Measurements from ENCODE around the gene INTS3.
"Not testable (repeated sequence)": the region's sequence is repeated elsewhere in the genome, so short reads cannot be mapped to it uniquely, and the experiment has no call there.

INTS3 gene

GRCh38 chr1:153779781-153780541 is 52.1 kb downstream of the INTS3 start:
- DNase-seq, result no peak

- no peak for DNase-seq
These were observed 52.7 kb downstream of the INTS3 start for GRCh38 chr1:153780551-153780950.

- not testable (repeated sequence) for DNase-seq
These were observed 54.8 kb downstream of the INTS3 start for GRCh38 chr1:153782648-153783047.

- peak; percentile 81 for DNase-seq
These were observed 55.7 kb downstream of the INTS3 start for GRCh38 chr1:153783233-153784190.

- no peak for DNase-seq
These were observed 58.4 kb downstream of the INTS3 start for GRCh38 chr1:153786038-153786790.

GRCh38 chr1:153789478-153790034 is 61.7 kb downstream of the INTS3 start:
- DNase-seq, result no peak

- no peak for DNase-seq
These were observed 62.6 kb downstream of the INTS3 start for GRCh38 chr1:153790313-153790965.

- no peak for DNase-seq
These were observed 63.3 kb downstream of the INTS3 start for GRCh38 chr1:153790966-153791647.

GRCh38 chr1:153791648-153792253 is 63.9 kb downstream of the INTS3 start:
- no peak for DNase-seq

GRCh38 chr1:153792631-153793041 is 64.8 kb downstream of the INTS3 start:
- no peak for DNase-seq

GRCh38 chr1:153793261-153793972 is 65.6 kb downstream of the INTS3 start:
- no peak for DNase-seq

- no peak for DNase-seq
These were observed 66.2 kb downstream of the INTS3 start for GRCh38 chr1:153793973-153794615.

GRCh38 chr1:153794624-153795329 is 66.9 kb downstream of the INTS3 start:
- DNase-seq, result no peak

GRCh38 chr1:153795330-153795837 is 67.5 kb downstream of the INTS3 start:
- no peak for DNase-seq

GRCh38 chr1:153795934-153796785 is 68.3 kb downstream of the INTS3 start:
- DNase-seq, result no peak

GRCh38 chr1:153796786-153797659 is 69.2 kb downstream of the INTS3 start:
- peak; percentile 72 for DNase-seq

- DNase-seq, result no peak
These were observed 70.6 kb downstream of the INTS3 start for GRCh38 chr1:153798468-153798780.
